ENCODE data around the gene AVEN. TPM values are rescaled to one million over a fixed set of nuclear protein-coding genes. Genes with fewer than 3 reads are reported as not detected.

The AVEN gene
- total and polyA plus RNA-seq, 2 of the 8 experiments (the other 6 are each of a cell fraction or from before 2014, with no cell fraction given), result 5.5 to 17.0 TPM

DNA sequence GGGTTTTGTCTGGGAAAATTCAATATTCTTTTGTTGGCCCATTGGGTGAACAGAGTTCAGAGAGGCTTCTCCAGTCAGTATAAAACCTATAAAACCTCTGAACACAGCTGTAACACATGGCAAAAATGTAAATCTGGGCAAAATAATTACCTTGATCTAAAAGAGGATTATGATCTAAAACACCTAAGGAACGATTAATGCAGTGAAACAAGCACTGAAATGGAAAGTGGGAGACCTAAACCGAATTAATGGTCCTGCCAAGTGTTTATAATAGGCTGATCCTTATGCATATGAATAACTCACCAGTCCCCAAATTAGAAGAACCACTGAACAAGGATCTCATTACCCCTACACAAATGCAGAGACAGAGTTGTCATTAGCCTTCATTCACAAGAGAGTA, 32.6 kb downstream of the AVEN start:
- H3K27me3 ChIP-seq (replicated peaks in 1 of 4; ENCODE audit: control insufficient read depth in 3 of 4, extremely low read depth in 1 of 4, insufficient read depth in 3 of 4, low read length in 3 of 4), result no peaks in the 10 kb centered on the region
- H3K79me1 ChIP-seq (ENCODE audit: low read depth, low read length), result no peaks in the 10 kb centered on the region; the same call in 1 of the 2 replicates
- CTCF ChIA-PET (ENCODE audit: partially characterized antibody), result interaction anchor here (0.6 kb wide), 1 partner anchor 276 kb away, joined by 4 read pairs; no protein-coding TSS in a partner anchor
- H4K5ac ChIP-seq (ENCODE audit: insufficient read length, low read depth, low read length), result no peak overlapping the region
- H3K4ac ChIP-seq (replicated peaks; ENCODE audit: insufficient read length, low read depth, low read length), result no peak overlapping the region
- H2AFZ ChIP-seq (ENCODE audit: low read length), result no peak overlapping the region
- no peak overlapping the region for H2BK5ac ChIP-seq (ENCODE audit: low read depth, low read length)
- DNase-seq (ENCODE audit: low read depth in 1 of 2, low spot score in 2 of 2) (no peak), FAIRE-seq (no peak)
- no peaks in the 10 kb centered on the region for H3K23me2 ChIP-seq (ENCODE audit: low read depth, low read length)
- no peak overlapping the region for H3K4me3 ChIP-seq (ENCODE audit: extremely low read depth in 1 of 4, insufficient read depth in 2 of 4, low read depth in 3 of 4, low read length in 4 of 4)
- no peak overlapping the region for H2BK15ac ChIP-seq (ENCODE audit: low read length)
- no peak overlapping the region for H2AK5ac ChIP-seq (ENCODE audit: low read depth, low read length)
- H3K23ac ChIP-seq (ENCODE audit: insufficient read length), result no peak overlapping the region
- H3K18ac ChIP-seq (ENCODE audit: extremely low read depth, low read length), result no peak overlapping the region
- no peak overlapping the region for H3K56ac ChIP-seq (replicated peaks; ENCODE audit: insufficient read length, low read depth, low read length)
- H3K4me1 ChIP-seq (replicated peaks in 1 of 4; ENCODE audit: control insufficient read depth in 3 of 4, insufficient read depth in 4 of 4, low read length in 3 of 4), result no peaks in the 10 kb centered on the region
- no peak overlapping the region for H2BK20ac ChIP-seq (ENCODE audit: low read length)
- 0 out of 4 replicates have a peak, but pooled peaks cover 0 to 3% of the 10 kb centered on the region in 2 experiments for H3K79me2 ChIP-seq (ENCODE audit: control insufficient read depth in 1 of 2, insufficient read depth in 2 of 2, low read length in 2 of 2)
- WGBS, 2 experiments (ENCODE audit: extremely low coverage in 1 of 2, insufficient coverage in 1 of 2, insufficient read length in 1 of 2, insufficient replicate concordance in 2 of 2, low coverage in 1 of 2, low lambda C conversion rate in 2 of 2, missing lambda C conversion rate in 1 of 2), result 69% methylated on average over 2 of the region's 2 CpGs; no CpG with 5 or more reads in 1 of the 2 experiments
- H4K20me1 ChIP-seq (replicated peaks in 1 of 2; ENCODE audit: control insufficient read depth in 1 of 2, insufficient read depth in 2 of 2, low read length in 2 of 2), result no peaks in the 10 kb centered on the region
- no peak overlapping the region for H3K27ac ChIP-seq (ENCODE audit: low read depth, low read length)
- H3K36me3 ChIP-seq (ENCODE audit: control insufficient read depth in 2 of 4, insufficient read depth in 4 of 4, low read length in 3 of 4), result no peaks in the 10 kb centered on the region
- H2BK12ac ChIP-seq (ENCODE audit: low read depth, low read length), result no peak overlapping the region
- no peak overlapping the region for H4K91ac ChIP-seq (replicated peaks; ENCODE audit: insufficient read length, low read length)
- H3K9ac ChIP-seq (replicated peaks in 1 of 4; ENCODE audit: extremely low read depth in 1 of 4, low read depth in 3 of 4, low read length in 3 of 4), result no peak overlapping the region
- no peak overlapping the region for H3K4me2 ChIP-seq (ENCODE audit: insufficient read depth in 1 of 2, low read depth in 2 of 2, low read length in 2 of 2)
- H2BK120ac ChIP-seq (replicated peaks; ENCODE audit: low read depth, low read length), result no peak overlapping the region
- POLR2A ChIA-PET (ENCODE audit: partially characterized antibody), result interaction anchor here (0.6 kb wide), 1 partner anchor 600 kb away, joined by 6 read pairs; no protein-coding TSS in a partner anchor
- H3K14ac ChIP-seq (ENCODE audit: insufficient read length), result no peak overlapping the region
- no peaks in the 10 kb centered on the region for H3K9me3 ChIP-seq (ENCODE audit: insufficient read depth in 2 of 2, low read depth in 1 of 2, low read length in 1 of 2)
- H4K8ac ChIP-seq (ENCODE audit: extremely low read depth, insufficient read depth, low read length), result no peak overlapping the region
- TF ChIP-seq RXRA (IDR thresholded peaks at IDR 0.05; ENCODE audit: insufficient read depth, low read depth, low read length) (no peak), HDAC2 (IDR thresholded peaks at IDR 0.05; ENCODE audit: borderline replicate concordance in 1 of 2, low read depth in 2 of 2, low read length in 2 of 2) (no peak), SRF (IDR thresholded peaks at IDR 0.05; ENCODE audit: low read depth, low read length) (no peak), SP4 (IDR thresholded peaks at IDR 0.05; ENCODE audit: low read length) (no peak), KDM5A (IDR thresholded peaks at IDR 0.05; ENCODE audit: low read length) (no peak)

Data from H1 (cell line).